Measurements from ENCODE around the gene SAMD4A.

SAMD4A gene

DNA sequence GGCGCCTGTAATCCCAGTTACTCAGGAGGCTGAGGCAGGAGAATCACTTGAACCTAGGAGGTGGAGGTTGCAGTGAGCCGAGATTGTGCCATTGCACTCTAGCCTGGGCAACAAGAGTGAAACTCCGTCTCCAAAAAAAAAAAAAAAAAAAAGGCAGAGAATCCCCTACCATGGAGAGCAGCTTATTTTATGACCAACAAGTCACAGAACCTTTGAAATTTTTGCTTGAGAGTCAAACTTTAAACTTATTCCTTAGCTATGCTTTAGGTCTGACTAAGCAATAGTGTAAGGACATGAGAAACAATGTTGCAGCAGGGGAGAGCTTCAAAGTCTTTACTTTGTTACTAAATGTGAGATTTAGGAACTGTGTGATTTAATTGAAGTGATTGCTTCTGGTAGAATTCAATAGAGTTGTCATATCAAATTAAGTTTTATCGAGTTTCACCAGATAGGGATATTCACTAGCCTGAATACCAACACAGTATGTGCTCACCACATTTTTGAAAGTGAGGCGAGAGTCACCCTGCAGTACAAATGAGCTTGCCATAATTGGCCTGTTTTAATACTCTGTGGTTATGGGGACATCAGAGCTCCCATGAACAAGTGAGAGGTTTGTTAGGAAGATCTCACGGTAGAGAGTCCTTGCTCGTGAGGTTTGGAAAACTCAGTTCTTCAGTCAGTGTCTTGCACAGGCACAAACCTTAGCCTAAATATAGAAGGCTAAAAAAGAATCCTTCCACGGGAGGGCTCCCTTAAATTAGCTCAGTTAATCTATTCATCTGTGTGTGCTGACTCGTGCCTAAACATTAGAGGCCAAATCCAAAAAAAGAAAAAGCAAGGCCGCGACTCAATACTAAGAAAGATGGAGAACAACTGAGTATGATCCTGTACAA, 108.6 kb downstream of the SAMD4A start:
- Histone ChIP-seq H3K79me2 (ENCODE audit: insufficient read depth, low read length) (no peaks in the 10 kb centered on the region), H3K27ac (ENCODE audit: low read depth, low read length) (no peak overlapping the region), H3F3A (ENCODE audit: insufficient read depth) (no peaks in the 10 kb centered on the region)

DNA sequence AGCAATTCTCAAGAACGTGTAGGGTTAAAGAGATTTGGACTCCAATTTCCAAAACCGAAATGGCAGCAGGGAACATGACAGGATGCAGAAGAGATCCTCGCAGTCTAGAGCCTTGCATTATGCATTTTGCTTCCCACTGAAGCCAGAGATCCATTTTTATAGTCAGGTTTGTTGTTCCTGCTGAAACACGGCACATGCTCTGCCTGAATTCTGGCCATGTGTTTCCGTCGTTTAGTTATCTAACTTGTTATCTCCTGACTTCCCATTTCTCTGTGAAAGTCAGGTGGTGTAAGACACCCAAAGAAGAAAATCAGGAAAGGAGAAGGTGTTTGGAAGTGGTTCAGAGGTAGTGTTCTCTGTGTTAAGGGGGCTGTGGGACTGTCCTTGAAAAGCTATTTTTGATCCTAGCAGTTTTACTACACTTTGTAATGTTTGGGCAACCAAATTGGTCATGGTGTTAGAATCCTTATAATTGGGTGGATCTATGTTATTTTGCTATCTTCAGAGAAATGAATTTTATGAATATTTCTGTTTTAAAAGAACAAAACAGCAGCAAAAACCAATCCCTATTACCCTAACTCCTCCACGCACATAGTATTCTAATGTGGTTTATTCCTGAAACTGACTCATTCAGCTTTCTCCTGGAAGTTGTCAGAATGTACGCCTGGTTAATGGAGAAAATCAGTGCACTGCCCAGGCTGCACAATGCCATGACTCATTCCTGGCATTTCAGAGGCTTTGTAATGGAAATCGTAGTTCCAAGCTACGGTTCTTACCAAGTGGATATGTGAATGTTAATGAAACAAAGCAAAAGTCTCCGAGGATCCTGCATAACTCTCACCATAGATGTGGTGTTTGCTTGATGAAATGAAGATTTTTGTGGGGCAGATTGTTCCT, 110.1 kb downstream of the SAMD4A start:
- Histone ChIP-seq H3K79me2 (ENCODE audit: insufficient read depth, low read length) (no peaks in the 10 kb centered on the region), H3K4me2 (ENCODE audit: low read depth, low read length, poor library complexity, severe bottlenecking) (no peak overlapping the region), H3K9me3 (ENCODE audit: insufficient read depth, low read length) (no peaks in the 10 kb centered on the region), H3K9ac (ENCODE audit: low read length) (no peak overlapping the region), H2AFZ (ENCODE audit: low read depth, low read length, severe bottlenecking) (no peak overlapping the region), H3K27ac (ENCODE audit: low read depth, low read length) (no peak overlapping the region), H3K9me2 (replicated peaks; ENCODE audit: insufficient read depth, low read length) (no peaks in the 10 kb centered on the region), H3F3A (ENCODE audit: insufficient read depth) (no peaks in the 10 kb centered on the region), H4K20me1 (ENCODE audit: low read depth, low read length) (no peaks in the 10 kb centered on the region), H3K4me3 (ENCODE audit: insufficient read depth, low read length, poor library complexity, severe bottlenecking) (no peak overlapping the region), H3K27me3 (ENCODE audit: low read length) (no peaks in the 10 kb centered on the region), H3K36me3 (ENCODE audit: low read length) (no peaks in the 10 kb centered on the region)
- TF ChIP-seq, protein P1, sequence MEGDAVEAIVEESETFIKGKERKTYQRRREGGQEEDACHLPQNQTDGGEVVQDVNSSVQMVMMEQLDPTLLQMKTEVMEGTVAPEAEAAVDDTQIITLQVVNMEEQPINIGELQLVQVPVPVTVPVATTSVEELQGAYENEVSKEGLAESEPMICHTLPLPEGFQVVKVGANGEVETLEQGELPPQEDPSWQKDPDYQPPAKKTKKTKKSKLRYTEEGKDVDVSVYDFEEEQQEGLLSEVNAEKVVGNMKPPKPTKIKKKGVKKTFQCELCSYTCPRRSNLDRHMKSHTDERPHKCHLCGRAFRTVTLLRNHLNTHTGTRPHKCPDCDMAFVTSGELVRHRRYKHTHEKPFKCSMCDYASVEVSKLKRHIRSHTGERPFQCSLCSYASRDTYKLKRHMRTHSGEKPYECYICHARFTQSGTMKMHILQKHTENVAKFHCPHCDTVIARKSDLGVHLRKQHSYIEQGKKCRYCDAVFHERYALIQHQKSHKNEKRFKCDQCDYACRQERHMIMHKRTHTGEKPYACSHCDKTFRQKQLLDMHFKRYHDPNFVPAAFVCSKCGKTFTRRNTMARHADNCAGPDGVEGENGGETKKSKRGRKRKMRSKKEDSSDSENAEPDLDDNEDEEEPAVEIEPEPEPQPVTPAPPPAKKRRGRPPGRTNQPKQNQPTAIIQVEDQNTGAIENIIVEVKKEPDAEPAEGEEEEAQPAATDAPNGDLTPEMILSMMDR (IDR thresholded peaks at IDR 0.05; ENCODE audit: insufficient read depth, low read length, poor library complexity, severe bottlenecking) = no peak
- no peak for TF ChIP-seq EZH2phosphoT487 (conservative IDR thresholded peaks at IDR 0.05; ENCODE audit: low read length)

More for the DNA sequence above, 108.6 kb downstream of the SAMD4A start:
- Histone ChIP-seq H3K36me3 (ENCODE audit: low read length) (no peaks in the 10 kb centered on the region), H3K9me2 (replicated peaks; ENCODE audit: insufficient read depth, low read length) (no peaks in the 10 kb centered on the region), H2AFZ (ENCODE audit: low read depth, low read length, severe bottlenecking) (no peak overlapping the region), H3K27me3 (ENCODE audit: low read length) (no peaks in the 10 kb centered on the region), H3K9me3 (ENCODE audit: insufficient read depth, low read length) (no peaks in the 10 kb centered on the region), H3K9ac (ENCODE audit: low read length) (no peak overlapping the region), H4K20me1 (ENCODE audit: low read depth, low read length) (no peaks in the 10 kb centered on the region), H3K4me3 (ENCODE audit: insufficient read depth, low read length, poor library complexity, severe bottlenecking) (no peak overlapping the region), H3K4me2 (ENCODE audit: low read depth, low read length, poor library complexity, severe bottlenecking) (no peak overlapping the region)
- TF ChIP-seq, protein P1 (IDR thresholded peaks at IDR 0.05; ENCODE audit: insufficient read depth, low read length, poor library complexity, severe bottlenecking) = no peak
- TF ChIP-seq EZH2phosphoT487 (conservative IDR thresholded peaks at IDR 0.05; ENCODE audit: low read length) = no peak

DNA sequence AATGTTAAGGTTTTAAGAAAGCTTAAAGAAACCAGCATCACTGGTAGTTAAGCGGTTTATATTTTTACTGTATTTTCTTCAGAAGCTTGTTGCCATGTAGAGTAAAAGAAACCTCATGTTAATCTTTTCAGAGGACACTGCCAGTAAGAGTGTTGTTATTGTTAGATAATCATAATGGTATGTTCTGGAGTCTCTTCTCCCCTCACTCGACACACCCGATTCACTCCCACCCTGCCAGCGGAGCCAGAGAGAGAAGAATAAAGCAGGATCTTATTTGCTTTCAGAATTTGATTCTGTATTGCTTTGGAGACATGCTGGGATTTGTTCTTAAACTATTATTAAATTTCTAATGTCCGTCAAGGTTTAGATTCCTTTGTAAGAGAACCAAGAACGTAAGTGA, 113.7 kb downstream of the SAMD4A start:
- Histone ChIP-seq H3K4me2 (ENCODE audit: low read depth, low read length, poor library complexity, severe bottlenecking) (no peak overlapping the region), H3K4me3 (ENCODE audit: insufficient read depth, low read length, poor library complexity, severe bottlenecking) (no peak overlapping the region), H3K27me3 (ENCODE audit: low read length) (no peaks in the 10 kb centered on the region), H3K9ac (ENCODE audit: low read length) (no peak overlapping the region), H2AFZ (ENCODE audit: low read depth, low read length, severe bottlenecking) (no peak overlapping the region), H3K79me2 (ENCODE audit: insufficient read depth, low read length) (no peaks in the 10 kb centered on the region), H3F3A (ENCODE audit: insufficient read depth) (no peaks in the 10 kb centered on the region), H3K36me3 (ENCODE audit: low read length) (no peaks in the 10 kb centered on the region), H3K27ac (ENCODE audit: low read depth, low read length) (no peak overlapping the region), H3K9me3 (ENCODE audit: insufficient read depth, low read length) (no peaks in the 10 kb centered on the region), H3K9me2 (replicated peaks; ENCODE audit: insufficient read depth, low read length) (no peaks in the 10 kb centered on the region), H4K20me1 (ENCODE audit: low read depth, low read length) (no peaks in the 10 kb centered on the region)
- TF ChIP-seq, protein P1 (IDR thresholded peaks at IDR 0.05; ENCODE audit: insufficient read depth, low read length, poor library complexity, severe bottlenecking) = no peak
- no peak for TF ChIP-seq EZH2phosphoT487 (conservative IDR thresholded peaks at IDR 0.05; ENCODE audit: low read length)

All from SU-DHL-6 (cell line).